GM21390 (cell line): ENCODE measurements around the gene FOXK1.

Experiments used
- ATAC-seq: cut with Tn5 transposase; IDR thresholded peaks from one replicate; pipeline ENCODE4 v1.9.1; 2021; ENCODE audit not compliant: unreplicated experiment

Gene FOXK1

DNA sequence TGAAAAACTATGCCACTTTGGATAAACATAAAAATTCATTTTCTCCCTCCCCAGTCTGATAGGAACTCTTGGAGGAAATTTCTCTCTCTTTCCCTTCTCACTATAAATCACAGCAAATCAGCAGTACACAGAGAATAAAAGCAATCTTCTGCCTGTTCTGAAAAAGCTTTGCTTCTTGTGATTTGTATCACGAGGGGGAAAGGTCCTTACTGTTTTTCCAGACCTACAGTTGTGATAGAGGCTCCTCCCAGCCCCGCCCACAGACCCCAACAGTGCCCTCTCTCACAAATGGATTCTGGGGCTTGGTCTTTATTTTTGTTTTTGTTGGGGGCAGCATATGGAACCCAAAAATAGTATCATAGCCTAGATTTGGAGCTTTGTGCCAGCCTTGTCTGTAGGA is 12.2 kb downstream of the FOXK1 start:
- no peak for ATAC-seq

DNA sequence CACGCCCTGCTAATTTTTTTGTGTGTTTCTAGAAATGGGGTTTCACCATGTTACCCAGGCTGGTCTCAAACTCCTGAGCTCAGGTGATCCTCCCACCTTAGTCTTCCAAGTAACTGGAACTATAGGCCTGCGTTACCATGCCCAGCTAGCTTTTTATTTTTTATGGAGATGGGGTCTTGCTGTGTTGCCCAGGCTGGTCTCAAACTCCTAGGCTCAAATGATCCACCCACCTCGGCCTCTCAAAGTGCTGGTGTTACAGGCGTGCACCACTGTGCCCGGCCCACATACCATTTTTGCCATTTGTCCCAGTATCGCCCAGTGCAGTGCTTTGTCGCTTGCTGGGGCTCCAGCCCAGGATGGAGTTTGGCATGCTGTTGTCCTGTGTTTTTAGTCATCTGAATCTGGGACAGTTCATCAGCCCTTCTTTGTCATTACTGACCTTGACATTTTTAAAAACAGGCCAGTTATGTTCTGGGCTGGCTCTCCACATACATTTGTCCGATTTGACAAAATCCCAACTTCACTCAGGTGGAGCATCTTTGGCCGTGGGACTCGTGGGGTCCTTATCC is 16.7 kb downstream of the FOXK1 start:
- ATAC-seq, result no peak

GRCh38 chr7:4699841-4700240 is 17.7 kb downstream of the FOXK1 start:
- no peak for ATAC-seq

DNA sequence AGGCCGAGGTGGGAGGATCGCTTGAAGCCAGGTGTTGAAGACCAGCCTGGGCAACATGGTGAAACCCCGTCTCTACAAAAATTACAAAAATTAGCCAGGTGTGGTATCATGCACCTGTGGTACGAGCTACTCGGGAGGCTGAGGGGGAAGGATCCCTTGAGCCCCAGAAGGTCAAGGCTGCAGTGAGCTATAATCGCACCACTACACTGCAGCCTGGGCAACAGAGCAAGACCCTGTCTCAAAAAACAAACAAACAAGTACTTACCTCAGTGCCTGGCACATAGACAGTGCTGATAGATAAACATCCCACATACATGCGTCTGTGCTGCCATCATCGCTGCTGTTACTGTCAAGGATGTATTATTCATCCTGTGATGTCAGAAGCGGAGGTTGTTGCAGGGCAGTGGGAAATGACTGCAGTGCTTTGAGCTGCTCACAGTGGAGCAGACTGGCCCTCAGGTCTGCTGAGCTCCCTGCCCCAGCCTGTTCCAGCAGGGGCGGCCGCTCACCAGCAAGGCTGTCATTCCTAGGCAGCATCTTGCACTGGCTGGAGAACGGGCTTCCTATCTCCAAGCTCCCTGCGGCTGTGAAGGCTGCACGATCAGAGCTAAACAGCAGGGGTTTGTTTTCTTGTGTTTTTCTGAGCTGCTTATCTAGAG is 18.6 kb downstream of the FOXK1 start:
- ATAC-seq, result no peak

- no peak for ATAC-seq
Measured at GRCh38 chr7:4702961-4703512, 20.9 kb downstream of the FOXK1 start.

GRCh38 chr7:4703532-4703931 is 21.4 kb downstream of the FOXK1 start:
- ATAC-seq, result no peak

GRCh38 chr7:4706384-4707216 is 24.5 kb downstream of the FOXK1 start:
- ATAC-seq, result no peak

DNA sequence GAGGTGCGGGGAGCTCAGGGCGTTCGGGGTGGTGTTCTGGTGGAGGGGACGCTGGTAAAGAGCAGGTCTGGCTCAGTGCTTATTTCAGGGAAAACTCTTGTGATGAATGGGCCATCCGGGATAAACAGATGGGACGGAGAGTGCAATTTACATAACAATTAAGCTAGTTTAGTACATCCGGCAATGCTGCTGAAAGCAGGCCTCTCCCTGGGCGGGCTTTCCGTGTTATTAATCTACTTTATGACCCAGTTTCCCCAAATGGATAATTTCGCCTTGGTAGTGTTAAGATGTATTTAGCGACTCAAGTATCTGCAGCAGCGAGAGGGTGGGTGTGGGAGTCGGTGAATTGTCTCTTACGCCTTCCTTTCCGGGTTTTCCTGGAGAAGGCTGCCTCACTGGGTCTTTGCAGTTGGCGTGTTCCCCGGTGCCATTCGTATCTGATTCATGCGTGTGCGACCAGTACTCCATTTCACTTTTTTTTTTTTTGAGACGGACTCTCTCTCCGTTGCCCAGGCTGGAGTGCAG is 25.2 kb downstream of the FOXK1 start:
- no peak for ATAC-seq

- ATAC-seq, result no peak
Measured at GRCh38 chr7:4707980-4708411, 25.9 kb downstream of the FOXK1 start.

DNA sequence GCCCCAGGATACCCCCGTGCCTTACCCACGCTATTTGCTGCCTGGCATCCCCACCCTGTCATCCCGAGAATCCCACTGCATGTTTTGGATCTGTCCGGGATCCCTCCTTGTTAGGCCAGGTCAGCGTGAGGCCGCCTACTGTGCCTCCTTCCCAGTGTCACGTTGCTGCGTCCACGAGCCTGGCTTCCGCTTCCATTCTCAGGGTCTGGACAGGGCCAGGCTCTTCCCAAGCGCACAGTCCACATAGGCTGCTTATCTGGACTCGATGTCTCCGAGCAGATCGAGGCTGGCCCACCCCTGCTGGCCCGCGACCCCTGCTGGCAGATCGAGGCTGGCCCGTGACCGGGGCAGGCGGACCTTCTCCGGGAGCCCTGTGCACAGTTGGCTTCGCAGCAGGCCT is 27.1 kb downstream of the FOXK1 start:
- no peak for ATAC-seq

DNA sequence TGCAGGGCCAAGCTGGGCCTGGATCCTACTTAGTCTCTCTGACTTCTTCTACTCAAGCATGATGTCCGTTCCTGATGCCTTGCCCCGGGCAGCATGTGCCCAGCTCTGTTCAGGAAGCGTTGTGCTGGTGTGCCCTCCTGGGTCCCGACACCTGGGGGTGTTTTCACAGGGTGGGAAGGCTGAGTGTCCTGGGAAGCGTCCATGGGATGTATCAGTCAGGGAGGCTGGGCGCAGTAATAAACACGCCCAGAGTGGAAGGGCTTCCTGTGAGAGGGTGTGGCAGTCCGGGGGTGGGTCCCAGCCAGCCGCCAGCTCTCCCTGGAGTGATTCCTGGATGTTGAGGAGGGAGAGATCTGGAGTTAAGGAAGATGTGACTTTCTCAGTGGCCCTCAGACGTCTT is 29.0 kb downstream of the FOXK1 start:
- no peak for ATAC-seq

- ATAC-seq, result no peak
Measured at GRCh38 chr7:4711634-4712033, 29.5 kb downstream of the FOXK1 start.

DNA sequence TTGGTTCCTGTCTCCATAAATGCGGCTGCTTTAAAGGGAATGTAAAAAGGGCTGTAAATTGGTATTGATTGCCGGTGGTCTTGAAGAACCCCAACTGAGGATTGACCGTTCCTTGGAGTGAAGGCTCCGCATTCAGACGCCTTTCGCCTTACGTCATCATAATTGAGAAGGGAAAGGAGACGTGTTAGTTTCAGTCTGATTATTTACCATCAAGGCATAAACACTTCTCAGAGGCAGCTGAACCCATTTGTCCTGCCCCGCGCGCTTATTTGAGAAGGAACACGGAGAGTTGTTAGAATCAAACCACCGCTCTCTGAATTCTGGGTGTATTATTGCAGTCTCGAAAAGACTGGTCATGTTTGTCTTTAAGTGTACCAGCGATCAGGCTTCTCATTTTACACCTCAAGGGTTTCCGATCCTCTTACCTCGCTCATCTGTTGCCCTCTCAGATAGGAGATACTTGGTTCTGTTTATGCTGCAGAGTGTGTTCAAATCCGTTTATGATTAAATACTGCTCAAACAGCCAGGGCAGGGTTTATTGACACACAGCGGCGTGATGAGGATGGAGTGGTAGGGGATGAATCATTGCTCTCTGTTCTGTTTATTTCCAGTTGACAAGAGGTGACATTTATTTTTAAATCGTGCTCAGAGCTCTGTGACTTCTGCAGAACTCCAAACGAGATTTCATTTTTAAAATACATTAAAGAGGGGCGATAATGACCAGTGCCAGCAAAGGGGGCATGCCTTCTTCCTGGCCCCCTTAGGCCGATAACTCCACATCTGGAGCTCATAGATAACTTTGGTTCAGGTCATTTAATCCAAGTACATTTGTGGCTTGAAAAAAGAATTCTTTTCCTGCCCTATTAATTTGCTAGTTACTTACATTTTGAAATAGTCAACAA is 30.4 kb downstream of the FOXK1 start:
- peak; percentile 42 for ATAC-seq

GRCh38 chr7:4713183-4713784 is 31.2 kb downstream of the FOXK1 start:
- peak; percentile 68 for ATAC-seq

DNA sequence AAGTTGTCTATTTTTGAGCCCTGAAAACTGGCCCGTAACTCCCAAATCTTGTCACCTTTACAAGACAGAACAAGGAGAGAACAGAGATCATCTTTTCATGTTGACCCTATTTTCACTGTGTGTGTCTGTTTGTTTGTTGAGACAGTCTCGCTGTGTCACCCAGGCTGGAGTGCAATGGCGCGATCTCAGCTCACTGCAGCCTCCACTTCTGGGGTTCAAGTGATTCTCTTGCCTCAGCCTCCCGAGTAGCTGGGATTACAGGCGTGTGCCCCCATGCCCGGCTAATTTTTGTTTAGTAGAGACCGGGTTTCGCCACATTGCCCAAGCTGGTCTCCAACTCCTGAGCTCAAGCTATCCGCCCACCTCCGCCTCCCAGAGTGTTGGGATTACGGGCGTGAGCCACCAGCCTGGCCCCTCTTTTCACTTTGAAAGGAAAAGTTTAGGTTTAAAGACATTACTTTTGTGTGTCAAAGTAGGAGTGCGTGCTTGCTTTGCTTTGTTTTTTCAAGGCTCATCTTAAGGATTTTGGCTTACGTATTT is 32.1 kb downstream of the FOXK1 start:
- ATAC-seq, result no peak

GRCh38 chr7:4714767-4715409 is 32.8 kb downstream of the FOXK1 start:
- ATAC-seq, result no peak

DNA sequence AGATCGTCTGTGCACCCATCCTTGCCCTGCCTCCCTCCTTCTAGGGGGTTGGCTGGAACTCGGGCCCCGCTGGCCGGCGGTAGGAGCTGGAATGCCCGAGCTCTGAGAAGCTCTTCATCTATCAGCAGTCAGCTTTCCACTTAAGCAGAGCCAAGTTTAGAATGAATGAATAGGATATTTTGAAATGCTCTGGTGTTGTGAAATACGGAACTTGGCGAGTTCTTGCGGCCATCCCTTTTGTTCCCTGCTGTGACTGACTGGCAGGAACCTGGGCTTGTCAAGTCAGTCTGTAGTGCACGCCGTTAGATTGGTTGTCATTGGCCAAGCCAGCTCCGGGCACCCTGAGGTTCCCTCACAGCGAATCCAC is 33.3 kb downstream of the FOXK1 start:
- no peak for ATAC-seq

DNA sequence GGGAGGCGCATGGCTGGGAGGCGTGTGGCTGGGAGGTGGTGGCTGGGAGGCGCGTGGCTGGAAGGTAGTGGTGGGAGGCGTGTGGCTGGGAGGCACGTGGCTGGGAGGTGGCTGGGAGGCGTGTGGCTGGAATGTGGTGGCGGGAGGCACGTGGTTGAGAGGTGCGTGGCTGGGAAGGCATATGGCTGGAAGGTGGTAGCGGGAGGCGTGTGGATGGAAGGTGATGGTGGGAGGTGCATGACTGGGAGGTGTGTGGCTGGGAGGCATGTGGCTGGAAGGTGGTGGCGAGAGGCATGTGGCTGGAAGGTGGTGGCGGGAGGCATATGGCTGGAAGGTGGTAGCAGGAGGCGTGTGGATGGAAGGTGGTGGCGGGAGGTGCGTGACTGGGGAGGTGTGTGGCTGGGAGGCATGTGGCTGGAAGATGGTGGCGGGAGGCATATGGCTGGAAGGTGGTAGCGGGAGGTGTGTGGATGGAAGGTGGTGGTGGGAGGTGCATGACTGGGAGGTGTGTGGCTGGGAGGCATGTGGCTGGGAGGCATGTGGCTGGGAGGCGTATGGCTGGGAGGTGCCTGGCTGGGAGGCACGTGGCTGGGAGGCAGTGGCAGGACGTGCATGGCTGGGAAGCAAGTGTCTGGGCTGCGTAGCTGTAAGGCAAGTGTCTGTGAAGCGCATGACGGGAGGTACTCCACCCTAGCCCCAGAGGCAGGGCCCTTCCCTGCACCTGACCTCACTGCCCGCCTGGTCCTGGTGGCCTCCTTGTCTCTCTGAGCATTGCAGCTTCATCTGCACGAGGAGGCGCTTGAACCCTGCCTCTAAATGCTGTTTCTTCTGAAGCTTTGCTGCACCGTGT is 35.1 kb downstream of the FOXK1 start:
- no peak for ATAC-seq

DNA sequence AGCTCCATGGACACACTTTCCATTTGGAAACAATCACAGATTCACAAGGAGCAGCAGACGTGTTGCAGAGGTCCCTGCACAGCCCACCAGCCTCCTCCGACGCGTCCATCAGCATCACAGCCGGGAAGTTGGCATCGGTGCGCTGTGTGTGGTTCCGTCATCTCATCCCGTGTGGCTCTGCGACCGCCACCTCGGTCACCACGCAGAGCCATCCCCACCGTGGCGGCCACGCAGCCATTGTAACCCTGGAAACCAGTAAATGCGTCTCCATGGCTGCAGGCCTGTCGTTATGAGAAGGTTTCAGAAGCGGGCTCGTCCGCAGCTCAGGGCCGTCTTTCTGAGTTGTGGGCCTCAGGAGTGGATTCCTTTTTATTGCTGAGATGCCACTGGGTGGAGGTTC is 36.0 kb downstream of the FOXK1 start:
- ATAC-seq, result no peak
